Coronary artery (tissue), 2 donors: ENCODE data around the gene SART3.

Experiments used
- DNase-seq: peaks from one replicate; pipeline ENCODE4 v3.0.0-alpha.2; 2017; ENCODE audit warnings: low spot score
- H3K27ac ChIP-seq, 2 donors: fragments of 200-600 bp; sonication (generic); one replicate each; pipeline ENCODE4 v1.5.1; 2016 to 2019
- H3K4me3 ChIP-seq: fragments of 200-600 bp; sonication (generic); 2 replicates; pipeline ENCODE4 v1.5.1; 2016; ENCODE audit warnings: mild to moderate bottlenecking, moderate library complexity
- TF ChIP-seq, protein P1 (sequence below): fragments of 200-600 bp; sonication (generic); IDR thresholded peaks from one replicate; pipeline ENCODE4 v1.5.1; 2019; ENCODE audit warnings: antibody characterized with exemption

Gene SART3

DNA sequence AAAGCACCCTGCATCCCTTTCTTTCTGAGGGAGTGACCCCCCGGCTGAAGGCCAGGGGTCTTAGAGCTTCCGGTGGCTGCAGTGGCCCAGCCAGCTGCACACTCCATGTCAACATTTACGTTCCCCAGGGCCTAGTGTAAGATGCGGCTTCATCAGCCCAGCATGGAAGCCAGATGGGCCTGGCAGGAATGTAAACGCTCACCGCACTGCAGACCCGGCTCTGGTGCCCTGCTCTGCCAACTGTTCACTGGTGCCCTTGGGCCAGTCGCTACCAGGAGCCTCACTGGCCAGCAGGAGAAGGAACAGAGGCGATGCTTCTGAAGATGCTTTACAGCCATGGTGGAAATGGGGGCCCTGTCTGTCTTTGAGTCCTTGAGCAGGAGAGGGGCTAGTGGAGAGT lies 45.5 kb upstream of the SART3 start:
- DNase-seq: no peak
- Histone ChIP-seq H3K27ac (no peak overlapping the region), H3K4me3 (no peak overlapping the region)
- TF ChIP-seq, protein P1, sequence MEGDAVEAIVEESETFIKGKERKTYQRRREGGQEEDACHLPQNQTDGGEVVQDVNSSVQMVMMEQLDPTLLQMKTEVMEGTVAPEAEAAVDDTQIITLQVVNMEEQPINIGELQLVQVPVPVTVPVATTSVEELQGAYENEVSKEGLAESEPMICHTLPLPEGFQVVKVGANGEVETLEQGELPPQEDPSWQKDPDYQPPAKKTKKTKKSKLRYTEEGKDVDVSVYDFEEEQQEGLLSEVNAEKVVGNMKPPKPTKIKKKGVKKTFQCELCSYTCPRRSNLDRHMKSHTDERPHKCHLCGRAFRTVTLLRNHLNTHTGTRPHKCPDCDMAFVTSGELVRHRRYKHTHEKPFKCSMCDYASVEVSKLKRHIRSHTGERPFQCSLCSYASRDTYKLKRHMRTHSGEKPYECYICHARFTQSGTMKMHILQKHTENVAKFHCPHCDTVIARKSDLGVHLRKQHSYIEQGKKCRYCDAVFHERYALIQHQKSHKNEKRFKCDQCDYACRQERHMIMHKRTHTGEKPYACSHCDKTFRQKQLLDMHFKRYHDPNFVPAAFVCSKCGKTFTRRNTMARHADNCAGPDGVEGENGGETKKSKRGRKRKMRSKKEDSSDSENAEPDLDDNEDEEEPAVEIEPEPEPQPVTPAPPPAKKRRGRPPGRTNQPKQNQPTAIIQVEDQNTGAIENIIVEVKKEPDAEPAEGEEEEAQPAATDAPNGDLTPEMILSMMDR: no peak

DNA sequence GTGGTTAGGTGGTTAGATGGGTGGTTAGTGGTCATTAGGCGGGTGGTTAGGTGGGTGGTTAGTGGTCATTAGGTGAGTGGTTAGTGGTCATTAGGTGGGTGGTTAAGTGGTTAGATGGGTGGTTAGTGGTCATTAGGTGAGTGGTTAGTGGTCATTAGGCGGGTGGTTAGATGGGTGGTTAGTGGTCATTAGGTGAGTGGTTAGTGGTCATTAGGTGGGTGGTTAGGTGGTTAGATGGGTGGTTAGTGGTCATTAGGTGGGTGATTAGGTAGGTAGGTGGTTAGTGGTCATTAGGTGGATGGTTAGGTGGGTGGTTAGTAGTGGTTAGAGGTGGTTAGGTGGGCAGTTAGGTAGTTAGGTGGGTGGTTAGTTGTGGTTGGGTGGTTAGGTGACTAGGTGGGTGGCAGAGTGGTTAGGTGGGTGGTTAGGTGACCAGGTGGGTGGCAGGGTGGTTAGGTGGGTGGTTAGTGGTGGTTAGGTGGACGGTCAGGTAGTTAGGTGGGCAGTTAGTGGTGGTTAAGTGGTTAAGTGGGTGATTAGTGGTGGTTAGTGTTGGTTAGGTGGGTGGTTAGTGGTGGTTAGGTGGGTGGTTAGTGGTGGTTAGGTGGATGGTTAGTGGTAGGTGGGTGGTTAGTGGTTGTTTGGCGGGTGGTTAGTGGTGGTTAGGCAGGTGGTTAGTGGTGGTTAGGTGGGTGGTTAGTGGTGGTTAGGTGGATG lies 44.9 kb upstream of the SART3 start:
- TF ChIP-seq, protein P1: no peak
- no peak for DNase-seq
- H3K4me3 ChIP-seq: no peak overlapping the region
- no peak overlapping the region for H3K27ac ChIP-seq

DNA sequence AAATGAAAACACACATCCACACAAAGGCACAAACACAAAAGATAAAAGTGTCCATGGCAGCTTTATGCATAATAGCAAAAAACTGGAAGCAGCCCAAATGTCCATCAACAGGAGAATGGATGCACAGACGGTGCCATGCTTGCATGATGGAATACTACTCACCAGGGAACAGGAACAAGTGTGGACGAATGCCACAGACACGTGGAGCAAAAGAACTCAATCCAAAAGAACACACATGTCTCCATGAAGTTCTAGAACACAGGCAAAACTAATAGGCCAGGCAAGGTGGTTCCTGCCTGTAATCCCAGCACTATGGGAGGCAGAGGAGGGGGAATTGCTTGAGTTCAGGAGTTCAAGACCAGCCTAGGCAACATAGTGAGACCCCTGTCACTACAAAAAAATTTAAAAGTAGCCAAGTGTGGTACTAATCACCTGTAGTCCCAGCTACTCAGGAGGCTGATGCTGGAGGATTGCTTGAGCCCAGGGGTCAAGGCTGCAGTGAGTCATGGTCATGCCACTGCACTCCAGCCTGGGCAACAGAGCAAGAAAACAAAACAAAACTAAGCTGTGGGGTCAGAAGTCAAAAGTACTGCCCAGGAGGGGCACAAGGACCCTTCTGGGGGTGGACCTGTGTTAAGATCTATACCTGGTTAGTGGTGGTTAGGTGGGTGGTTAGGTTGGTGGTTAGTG lies 44.2 kb upstream of the SART3 start:
- H3K4me3 ChIP-seq: no peak overlapping the region
- H3K27ac ChIP-seq: no peak overlapping the region
- TF ChIP-seq, protein P1: no peak
- no peak for DNase-seq

DNA sequence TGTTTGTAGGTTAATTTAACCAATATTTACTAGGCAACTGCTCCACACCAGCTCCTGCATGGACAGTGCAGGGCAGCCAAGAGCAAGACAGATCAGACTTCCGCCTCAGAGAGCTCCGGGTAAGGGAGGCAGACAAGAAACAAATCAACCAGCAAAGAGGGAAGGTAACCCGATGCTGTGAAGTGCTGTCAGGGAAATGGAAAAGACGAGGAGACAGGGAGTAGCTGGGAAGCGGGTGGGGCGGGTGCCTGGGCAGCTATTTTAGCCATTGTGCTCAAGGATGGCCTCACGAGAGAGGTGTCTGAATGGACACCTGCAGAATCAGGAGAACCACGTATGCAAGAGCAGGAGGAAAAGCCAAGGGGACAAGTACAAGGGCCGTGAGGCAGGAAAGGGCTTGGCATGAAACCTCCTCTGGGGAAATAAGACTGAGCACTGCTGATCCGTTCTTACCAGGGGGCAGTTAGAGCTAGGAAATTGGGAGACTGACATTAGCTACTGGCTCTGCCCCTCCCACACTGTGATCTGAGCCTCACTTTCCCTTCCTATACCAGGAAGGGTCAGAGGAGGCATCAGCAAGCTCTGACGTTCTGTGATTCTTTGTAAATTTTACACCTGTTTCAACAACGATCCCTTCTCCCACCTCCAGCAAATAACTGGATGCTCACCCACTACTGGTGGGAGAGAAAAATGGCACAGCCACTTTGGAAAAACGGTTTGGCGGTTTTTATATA lies 43.4 kb upstream of the SART3 start:
- no peak for DNase-seq
- H3K27ac ChIP-seq: no peak overlapping the region
- H3K4me3 ChIP-seq: no peak overlapping the region
- TF ChIP-seq, protein P1: no peak

DNA sequence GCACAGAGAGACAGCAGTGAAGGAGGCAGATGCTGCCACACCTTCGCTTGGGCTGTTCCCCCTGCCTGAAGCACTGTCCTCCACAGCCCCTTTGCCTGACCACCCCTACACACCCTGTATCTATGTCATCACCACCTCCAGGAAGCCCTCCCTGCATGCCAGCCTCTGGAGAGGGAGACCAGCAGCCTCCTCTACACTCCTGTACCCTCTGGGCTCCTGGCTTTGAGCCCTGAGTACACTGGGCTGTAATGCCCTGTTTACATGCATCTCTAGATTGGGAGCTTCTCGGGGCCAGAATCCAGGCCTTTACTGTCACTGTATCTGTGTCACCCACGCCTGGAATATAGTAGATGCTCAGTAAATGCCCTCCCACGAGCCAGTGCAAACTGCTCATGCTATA lies 42.8 kb upstream of the SART3 start:
- no peak overlapping the region for H3K27ac ChIP-seq
- TF ChIP-seq, protein P1: no peak
- no peak overlapping the region for H3K4me3 ChIP-seq
- no peak for DNase-seq

DNA sequence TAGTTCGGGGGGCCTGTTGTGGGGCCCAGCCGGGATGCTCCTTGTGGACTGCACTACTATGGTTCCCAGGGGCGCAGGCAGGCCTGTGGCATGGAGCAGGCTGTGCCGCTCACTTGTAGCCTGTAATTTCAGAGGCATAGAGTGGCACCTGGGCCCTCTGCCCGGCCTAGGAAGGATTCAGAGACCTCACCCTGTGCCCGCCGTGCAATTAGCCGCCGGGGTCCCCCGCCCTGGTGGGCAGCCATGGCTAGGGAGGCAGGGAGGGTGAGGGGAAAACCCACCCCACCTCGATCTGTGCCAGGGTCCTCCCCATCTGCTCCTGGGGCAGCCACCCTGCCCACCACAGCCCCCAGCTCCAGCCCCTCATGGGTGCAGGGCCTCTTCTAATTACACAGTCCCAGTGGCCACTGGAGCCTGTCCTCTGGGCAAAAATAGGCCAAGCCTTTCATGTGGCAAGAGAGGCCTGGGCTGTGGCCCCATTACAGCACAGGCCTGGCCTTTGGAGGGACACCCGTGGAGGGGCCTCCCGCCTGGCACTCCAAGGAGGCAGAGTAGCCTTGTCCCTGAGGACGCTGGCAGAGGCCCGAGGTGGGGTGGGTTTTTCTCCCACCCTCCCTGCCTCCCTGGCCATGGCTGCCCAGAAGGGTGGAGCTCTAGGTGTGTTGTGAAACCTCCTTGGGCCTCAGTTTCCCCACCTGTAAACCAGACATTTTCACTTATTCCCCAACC lies 42.2 kb upstream of the SART3 start:
- DNase-seq: no peak
- no peak overlapping the region for H3K4me3 ChIP-seq
- no peak overlapping the region for H3K27ac ChIP-seq
- TF ChIP-seq, protein P1: no peak
